NCI-H82 treated with DMSO at 0.1 percent for 48 hours (cell line): ENCODE data around the gene ODF2L.

ENCODE experiments used
- DNase-seq: peaks from one replicate; lab custom pipeline; 2025; ENCODE audit not compliant: unreplicated experiment; lab: John Stamatoyannopoulos, UW

Gene ODF2L

DNA sequence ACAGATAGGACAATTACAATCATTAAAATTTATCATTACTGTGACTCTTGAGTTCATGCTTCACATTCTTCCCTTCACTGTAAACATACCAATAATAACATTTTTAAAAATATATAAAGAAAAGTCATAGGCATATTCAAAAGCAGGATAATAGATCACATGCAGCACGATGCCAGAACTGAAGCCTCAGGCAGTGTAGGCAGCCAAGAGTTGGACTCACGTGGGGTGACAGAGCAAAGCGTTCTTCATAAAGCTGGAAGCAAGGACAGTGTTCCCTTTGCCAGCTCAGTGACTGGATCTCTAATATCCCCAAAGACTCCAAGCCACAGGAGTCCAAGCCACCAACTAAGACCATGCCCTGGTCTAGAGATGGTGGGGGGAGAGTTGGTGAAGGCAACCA lies 77.7 kb downstream of the ODF2L start:
- DNase-seq: no peak

DNA sequence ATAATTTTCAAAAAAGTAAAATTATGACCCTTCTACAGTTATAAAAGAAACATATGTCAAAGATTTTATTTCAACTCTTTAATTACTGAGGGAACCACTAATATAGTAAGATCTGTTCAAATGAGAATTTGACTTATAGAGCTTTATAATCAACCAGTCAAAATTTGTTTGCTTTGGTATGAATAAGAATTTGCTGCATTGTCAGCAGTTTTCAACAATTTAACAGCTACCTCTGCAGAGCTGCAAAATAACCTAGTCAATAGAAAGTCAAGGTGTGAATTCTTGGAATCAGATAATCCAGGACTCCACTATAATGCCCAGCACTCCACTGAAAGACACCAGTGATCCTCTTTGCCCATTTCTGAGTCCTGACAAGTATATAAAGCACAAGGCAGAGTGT lies 78.2 kb downstream of the ODF2L start:
- no peak for DNase-seq

DNA sequence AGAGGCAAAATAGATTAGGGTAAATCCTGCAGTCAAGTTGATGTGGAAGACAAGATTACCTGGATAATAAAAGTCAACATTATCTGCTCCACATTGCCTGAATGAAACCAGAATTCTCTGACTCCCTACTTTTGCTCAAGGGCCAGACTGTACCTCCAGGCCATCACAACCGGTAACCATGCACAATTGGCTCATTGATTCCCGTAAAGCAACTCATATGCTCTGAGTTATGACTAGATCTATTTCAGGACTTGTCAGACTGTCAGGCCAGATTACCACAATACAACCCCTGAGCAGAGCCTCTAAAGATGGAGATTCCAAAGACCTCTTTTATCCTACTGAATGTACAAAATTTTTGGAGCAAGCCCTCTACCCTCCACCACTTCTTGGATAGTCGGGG lies 90.4 kb downstream of the ODF2L start:
- no peak for DNase-seq

DNA sequence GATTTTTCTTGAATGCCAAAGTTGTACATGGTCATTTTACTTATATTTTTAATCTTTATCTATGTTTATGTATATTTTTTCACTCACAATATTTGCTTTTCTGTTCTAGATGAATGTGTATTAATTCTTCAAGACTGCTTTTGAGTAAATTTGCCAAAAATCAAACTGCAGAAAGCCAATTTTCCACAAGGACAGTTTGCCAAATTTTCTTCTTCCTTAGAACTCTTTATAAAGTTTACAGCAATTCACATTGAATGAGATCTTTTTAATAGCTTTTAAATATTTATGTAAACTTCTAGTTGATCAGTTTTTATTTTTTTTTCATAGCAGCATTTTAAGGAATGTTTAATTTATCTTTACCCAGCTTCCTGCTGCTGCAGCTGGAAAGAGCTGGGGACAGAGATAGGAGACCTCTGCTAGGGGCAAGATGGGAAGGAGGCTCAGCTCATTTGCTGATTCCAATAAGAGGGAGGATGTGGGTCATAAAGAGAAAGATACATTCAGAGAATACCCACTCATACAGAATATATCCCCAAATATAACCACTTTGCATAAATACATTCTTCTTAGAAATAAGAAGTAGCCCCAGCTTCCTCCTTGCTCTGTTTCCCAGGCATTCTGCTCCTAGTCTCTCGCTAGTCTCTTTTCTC lies 93.0 kb downstream of the ODF2L start:
- DNase-seq: no peak
